Measurements from ENCODE around the gene PPP1R3E.

The PPP1R3E gene

GRCh38 chr14:23308721-23309445 lies 6.2 kb upstream of the PPP1R3E start:
- H3K4me3 ChIP-seq (replicated peaks in 1 of 2; ENCODE audit: low read depth in 2 of 2, low read length in 2 of 2) = peak overlapping the region in 1 of 2 donors; percentile 90
- no peak for TF ChIP-seq CTCF (IDR thresholded peaks at IDR 0.05; ENCODE audit: low read depth, low read length)
- DNase-seq (ENCODE audit: low read depth in 2 of 2) = no peak

- TF ChIP-seq CTCF (IDR thresholded peaks at IDR 0.05; ENCODE audit: low read depth, low read length) = no peak
- peak overlapping the region; percentile 84 to 90 for H3K4me3 ChIP-seq (replicated peaks in 1 of 2; ENCODE audit: low read depth in 2 of 2, low read length in 2 of 2)
- peak in 1 of 2 donors; percentile 35 for DNase-seq (ENCODE audit: low read depth in 2 of 2)
These were observed 5.3 kb upstream of the PPP1R3E start for GRCh38 chr14:23307687-23308644.

- no peak for TF ChIP-seq CTCF (IDR thresholded peaks at IDR 0.05; ENCODE audit: low read depth, low read length)
- DNase-seq (ENCODE audit: low read depth in 2 of 2) = no peak
- peak overlapping the region; percentile 84 to 90 for H3K4me3 ChIP-seq (replicated peaks in 1 of 2; ENCODE audit: low read depth in 2 of 2, low read length in 2 of 2)
These were observed 4.5 kb upstream of the PPP1R3E start for GRCh38 chr14:23307146-23307530.

- H3K4me3 ChIP-seq (replicated peaks in 1 of 2; ENCODE audit: low read depth in 2 of 2, low read length in 2 of 2) = peak within 1 kb of the TSS; percentile 84 to 90
- peak; percentile 89 to 95 for DNase-seq (ENCODE audit: low read depth in 2 of 2)
- no peak for TF ChIP-seq CTCF (IDR thresholded peaks at IDR 0.05; ENCODE audit: low read depth, low read length)
These were observed 3.9 kb upstream of the PPP1R3E start, which contains the start of gene BCL2L2 for GRCh38 chr14:23306412-23307145. BCL2L2 (plus strand) TSS chr14:23306833; CDS start chr14:23307768, 935 bp downstream.

GRCh38 chr14:23301969-23302289 lies 730 bp downstream of the PPP1R3E start:
- no peak for DNase-seq (ENCODE audit: low read depth in 2 of 2)
- no peak for TF ChIP-seq CTCF (IDR thresholded peaks at IDR 0.05; ENCODE audit: low read depth, low read length)

GRCh38 chr14:23301288-23301968 lies 1.2 kb downstream of the PPP1R3E start:
- DNase-seq (ENCODE audit: low read depth in 2 of 2) = peak; percentile 98 to 99
- H3K4me3 ChIP-seq (replicated peaks in 1 of 2; ENCODE audit: low read depth in 2 of 2, low read length in 2 of 2) = peak overlapping the region; percentile 55 to 69
- TF ChIP-seq CTCF (IDR thresholded peaks at IDR 0.05; ENCODE audit: low read depth, low read length) = peak; percentile 59

More at GRCh38 chr14:23301969-23302289, 730 bp downstream of the PPP1R3E start:
- peak overlapping the region; percentile 53 to 69 for H3K4me3 ChIP-seq (replicated peaks in 1 of 2; ENCODE audit: low read depth in 2 of 2, low read length in 2 of 2)
